SU-DHL-6 (cell line): ENCODE measurements around the gene RILPL1.
"Not testable (repeated sequence)": the region's sequence is repeated elsewhere in the genome, so short reads cannot be mapped to it uniquely, and the experiment has no call there.

ENCODE experiments used
- H2AFZ ChIP-seq: fragments of 200-600 bp; sonication (generic); 2 replicates; pipeline ENCODE4 v1.6.1; 2014; ENCODE audit warnings: low read depth, mild to moderate bottlenecking, moderate library complexity, mixed read lengths, antibody characterized with exemption, low read length; ENCODE audit not compliant: severe bottlenecking
- H3F3A ChIP-seq: fragments of 200-600 bp; shearing (Covaris generic); 2 replicates; pipeline ENCODE4 v1.6.0; 2016; ENCODE audit warnings: antibody characterized with exemption, mild to moderate bottlenecking; ENCODE audit not compliant: insufficient read depth
- H3K27ac ChIP-seq: fragments of 200-600 bp; sonication (generic); 2 replicates; pipeline ENCODE4 v1.5.1; 2016; ENCODE audit warnings: low read depth, mild to moderate bottlenecking, low read length, moderate library complexity, mixed read lengths
- H3K27me3 ChIP-seq: fragments of 200-600 bp; sonication (generic), shearing (Covaris generic); 2 replicates; pipeline ENCODE4 v1.6.0; 2014; ENCODE audit warnings: mild to moderate bottlenecking, low read length
- H3K36me3 ChIP-seq: fragments of 200-600 bp; sonication (generic); 2 replicates; pipeline ENCODE4 v1.6.1; 2014; ENCODE audit warnings: mild to moderate bottlenecking, low read length, mixed read lengths
- H3K4me2 ChIP-seq: fragments of 300-600, 200-600 bp; shearing (Covaris generic), sonication (generic); 2 replicates; pipeline ENCODE4 v1.6.0; 2014; ENCODE audit warnings: low read length, low read depth, mild to moderate bottlenecking; ENCODE audit not compliant: poor library complexity, severe bottlenecking
- H3K4me3 ChIP-seq: fragments of 200-600 bp; sonication (generic); 2 replicates; pipeline ENCODE4 v1.5.1; 2014; ENCODE audit warnings: antibody characterized with exemption, low read length, mild to moderate bottlenecking, mixed read lengths; ENCODE audit not compliant: insufficient read depth, poor library complexity, severe bottlenecking
- H3K79me2 ChIP-seq: fragments of 200-600 bp; sonication (generic); 2 replicates; pipeline ENCODE4 v1.6.1; 2014; ENCODE audit warnings: mild to moderate bottlenecking, low read length, moderate library complexity; ENCODE audit not compliant: insufficient read depth
- H3K9ac ChIP-seq: fragments of 200-600 bp; sonication (generic); 2 replicates; pipeline ENCODE4 v1.7.0; 2014; ENCODE audit warnings: mild to moderate bottlenecking, low read length
- H3K9me2 ChIP-seq: fragments of 200-600 bp; sonication (generic); replicated peaks from 2 replicates; pipeline ENCODE4 v1.6.1; 2014; ENCODE audit warnings: low read length; ENCODE audit not compliant: insufficient read depth
- H3K9me3 ChIP-seq: fragments of 200-600 bp; sonication (generic); 2 replicates; pipeline ENCODE4 v1.6.1; 2014; ENCODE audit warnings: low read length, mixed read lengths; ENCODE audit not compliant: insufficient read depth
- H4K20me1 ChIP-seq: fragments of 200-600 bp; sonication (generic); 2 replicates; pipeline ENCODE4 v1.6.1; 2014; ENCODE audit warnings: low read depth, mild to moderate bottlenecking, antibody characterized with exemption, low read length, moderate library complexity, mixed read lengths
- CTCF ChIP-seq: fragments of 200-600 bp; sonication (generic); IDR thresholded peaks from one replicate; pipeline ENCODE4 v1.5.1; 2017; ENCODE audit warnings: antibody characterized with exemption, mild to moderate bottlenecking, low read length, moderate library complexity; ENCODE audit not compliant: insufficient read depth, poor library complexity, severe bottlenecking
- EZH2phosphoT487 ChIP-seq: fragments of 200-600 bp; sonication (generic), shearing (Covaris generic); conservative IDR thresholded peaks from 2 replicates; pipeline ENCODE4 v1.6.1; 2018; ENCODE audit warnings: mild to moderate bottlenecking, antibody characterized with exemption, low read length, moderate library complexity, mixed read lengths

The RILPL1 gene

DNA sequence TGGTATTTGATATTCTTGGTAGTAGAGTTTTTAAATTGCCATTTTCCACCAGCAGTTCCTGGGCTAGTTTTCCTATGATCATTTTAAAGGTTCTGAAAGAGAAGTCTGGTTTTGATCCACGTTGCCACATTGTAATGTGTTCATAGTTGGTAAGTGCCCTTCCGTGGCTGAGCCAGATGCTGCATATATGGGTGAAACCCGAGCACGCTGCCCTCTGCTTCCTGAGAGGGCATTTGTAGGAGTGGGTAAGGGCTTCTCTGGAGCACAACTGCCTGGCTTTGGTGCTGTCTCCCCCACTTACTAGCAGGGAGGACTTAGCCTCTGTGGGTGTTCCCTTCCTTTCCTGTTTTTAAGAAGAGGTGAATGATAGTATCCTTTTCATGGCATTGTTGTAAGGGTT lies 68.4 kb downstream of the RILPL1 start:
- Histone ChIP-seq H2AFZ (no peak overlapping the region), H3K27me3 (no peaks in the 10 kb centered on the region), H4K20me1 (no peaks in the 10 kb centered on the region; the same call in 1 of the 2 replicates), H3K9me2 (no peaks in the 10 kb centered on the region), H3K4me3 (no peak overlapping the region), H3K4me2 (no peak overlapping the region), H3K79me2 (peaks cover 14% of the 10 kb centered on the region), H3F3A (0 out of 2 replicates have a peak, but pooled peaks cover 2% of the 10 kb centered on the region), H3K9ac (no peak overlapping the region), H3K27ac (no peak overlapping the region), H3K36me3 (0 out of 2 replicates have a peak, but pooled peaks cover 2% of the 10 kb centered on the region), H3K9me3 (no peaks in the 10 kb centered on the region)
- TF ChIP-seq CTCF, result no peak
- no peak for TF ChIP-seq EZH2phosphoT487

- peaks cover 29% of the 10 kb centered on the region for H3K79me2 ChIP-seq
- H3F3A ChIP-seq, H2AFZ ChIP-seq, H3K9ac ChIP-seq, H3K27ac ChIP-seq, H4K20me1 ChIP-seq, H3K36me3 ChIP-seq, H3K4me3 ChIP-seq, H3K4me2 ChIP-seq, H3K27me3 ChIP-seq, H3K9me2 ChIP-seq, H3K9me3 ChIP-seq: not testable (repeated sequence)
These were observed 70.3 kb downstream of the RILPL1 start for GRCh38 chr12:123463174-123463573.

DNA sequence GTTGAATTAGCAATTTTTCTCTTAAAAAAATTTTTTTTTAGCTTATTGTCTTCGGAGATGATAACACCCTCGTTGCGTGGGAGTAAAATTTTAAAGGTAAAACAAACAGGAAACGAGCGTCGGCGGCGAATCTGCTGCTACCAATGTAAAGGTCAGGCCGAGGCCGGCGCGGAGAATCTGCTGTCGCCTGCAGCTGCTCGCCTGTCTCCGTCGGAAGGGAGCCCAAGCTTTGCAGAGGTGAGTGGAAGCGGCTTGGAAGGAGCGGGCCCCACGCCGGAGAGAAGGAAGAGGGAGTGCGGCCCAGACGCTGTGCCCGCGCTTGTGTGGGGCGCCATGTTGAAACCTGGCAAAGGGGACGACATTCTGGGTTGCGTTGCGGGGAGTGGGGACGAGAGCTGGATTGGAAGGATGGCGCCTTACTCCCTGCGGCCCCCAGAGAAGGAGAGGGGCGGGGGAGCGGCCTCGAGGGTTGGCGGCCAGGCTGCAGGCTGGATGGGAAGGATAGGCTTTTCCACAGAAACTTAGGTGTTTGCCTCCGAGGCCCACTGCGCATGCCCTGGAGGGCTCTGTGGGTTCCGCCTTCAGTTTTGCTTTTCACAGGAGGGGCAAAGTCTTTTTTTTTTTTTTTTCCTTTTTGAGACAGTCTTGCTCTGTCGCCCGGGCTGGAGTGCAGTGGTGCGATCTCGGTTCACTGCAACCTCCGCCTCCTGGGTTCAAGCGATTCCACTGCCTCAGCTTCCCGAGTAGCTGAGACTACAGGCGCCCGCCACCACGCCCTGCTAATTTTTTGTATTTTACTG lies 75.3 kb downstream of the RILPL1 start, which contains the start of gene SNRNP35:
SNRNP35 (plus strand) TSS at position 160 of the 800 bp plus-strand sequence. CDS start 7,402 bp downstream, outside the sequence.
- Histone ChIP-seq H3K36me3 (no peaks in the 10 kb centered on the region), H3K27ac (peak within 1 kb of the TSS; percentile 88), H3K4me3 (peak within 1 kb of the TSS; percentile 83), H3K27me3 (no peaks in the 10 kb centered on the region), H4K20me1 (no peaks in the 10 kb centered on the region), H3K9ac (peak within 1 kb of the TSS; percentile 83), H3K79me2 (peaks cover 29% of the 10 kb centered on the region; the same call in 1 of the 2 replicates), H3K9me3 (no peaks in the 10 kb centered on the region), H2AFZ (peak within 1 kb of the TSS; percentile 91), H3K4me2 (peak within 1 kb of the TSS; percentile 97), H3F3A (peaks cover 21% of the 10 kb centered on the region), H3K9me2 (no peaks in the 10 kb centered on the region)
- TF ChIP-seq CTCF, result no peak
- TF ChIP-seq EZH2phosphoT487, result no peak

- Histone ChIP-seq H3K27me3 (no peaks in the 10 kb centered on the region), H2AFZ (no peak overlapping the region), H3K4me2 (no peak overlapping the region), H3K9me3 (no peaks in the 10 kb centered on the region), H3K27ac (no peak overlapping the region), H3K79me2 (no peaks in the 10 kb centered on the region), H3F3A (peaks cover 15% of the 10 kb centered on the region), H3K36me3 (no peaks in the 10 kb centered on the region), H4K20me1 (no peaks in the 10 kb centered on the region), H3K4me3 (no peak overlapping the region), H3K9me2 (no peaks in the 10 kb centered on the region), H3K9ac (no peak overlapping the region)
- TF ChIP-seq CTCF (no peak), EZH2phosphoT487 (no peak)
These were observed 80.4 kb downstream of the RILPL1 start for GRCh38 chr12:123453165-123453564.

DNA sequence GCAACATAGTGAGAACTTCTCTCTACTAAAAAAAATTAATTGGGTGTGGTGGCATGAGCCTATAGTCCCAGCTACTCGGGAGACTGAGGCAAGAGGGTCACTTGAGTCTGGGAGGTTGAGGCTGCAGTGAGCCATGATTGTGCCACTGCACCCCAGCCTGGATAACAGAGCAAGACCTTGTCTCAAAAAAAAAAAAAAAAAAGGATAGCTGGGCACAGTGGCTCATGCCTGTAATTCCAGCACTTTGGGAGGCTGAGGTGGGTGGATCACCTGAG lies 81.3 kb downstream of the RILPL1 start:
- H3K9ac ChIP-seq, H3K4me3 ChIP-seq, H2AFZ ChIP-seq, H3K9me2 ChIP-seq, H4K20me1 ChIP-seq, H3K79me2 ChIP-seq, H3K27me3 ChIP-seq, H3K4me2 ChIP-seq, H3K27ac ChIP-seq, H3K9me3 ChIP-seq, H3K36me3 ChIP-seq: not testable (repeated sequence)
- H3F3A ChIP-seq, result peaks cover 10% of the 10 kb centered on the region
